Dedifferentiated amniotic fluid mesenchymal stem cell (primary cell): ENCODE measurements around the gene PDK2.

Source experiments
- DNase-seq: peaks from one replicate; pipeline ENCODE4 v3.0.0-alpha.2; 2016; ENCODE audit errors: extremely low spot score

The PDK2 gene

GRCh38 chr17:50117202-50118051, 22.3 kb downstream of the PDK2 start:
- no peak for DNase-seq

- DNase-seq: no peak
These were observed 23.1 kb downstream of the PDK2 start for GRCh38 chr17:50118076-50118827.

GRCh38 chr17:50118828-50119218, 23.7 kb downstream of the PDK2 start:
- no peak for DNase-seq

- DNase-seq: no peak
These were observed 25.5 kb downstream of the PDK2 start for GRCh38 chr17:50120475-50121253.

GRCh38 chr17:50122945-50123344, 27.8 kb downstream of the PDK2 start:
- no peak for DNase-seq

- no peak for DNase-seq
These were observed 28.6 kb downstream of the PDK2 start for GRCh38 chr17:50123649-50124349.

GRCh38 chr17:50125420-50125997, 30.4 kb downstream of the PDK2 start:
- DNase-seq: no peak

GRCh38 chr17:50127697-50128361, 32.7 kb downstream of the PDK2 start:
- no peak for DNase-seq

GRCh38 chr17:50128441-50129352, 33.5 kb downstream of the PDK2 start:
- no peak for DNase-seq

GRCh38 chr17:50129353-50129727, 34.2 kb downstream of the PDK2 start:
- DNase-seq: no peak

GRCh38 chr17:50129728-50130558, 34.8 kb downstream of the PDK2 start, which contains the start of gene SAMD14:
SAMD14 (minus strand) TSS chr17:50130160; CDS start chr17:50124959, 5,201 bp downstream.
- DNase-seq: no peak

GRCh38 chr17:50130559-50131305, 35.6 kb downstream of the PDK2 start:
- DNase-seq: no peak

- DNase-seq: no peak
These were observed 37.1 kb downstream of the PDK2 start for GRCh38 chr17:50132104-50132794.

- DNase-seq: no peak
These were observed 38.0 kb downstream of the PDK2 start for GRCh38 chr17:50133028-50133768.

GRCh38 chr17:50133769-50134099, 38.6 kb downstream of the PDK2 start:
- no peak for DNase-seq

GRCh38 chr17:50134206-50135110, 39.3 kb downstream of the PDK2 start:
- DNase-seq: no peak
